Hepatocyte (in vitro differentiated cells): ENCODE measurements around the gene PPP2R3A.

ENCODE experiments used
- EZH2 ChIP-seq: fragments of 200-600 bp; sonication (generic); IDR thresholded peaks from 2 replicates; pipeline ENCODE4 v1.6.1; 2016; ENCODE audit warnings: antibody characterized with exemption, mild to moderate bottlenecking, borderline replicate concordance
- EZH2phosphoT487 ChIP-seq: fragments of 200-600 bp; sonication (generic); IDR thresholded peaks from one replicate; pipeline ENCODE4 v1.6.1; 2018; ENCODE audit warnings: antibody characterized with exemption, mild to moderate bottlenecking, low read depth, moderate library complexity; ENCODE audit not compliant: unreplicated experiment, severe bottlenecking
- TF ChIP-seq, protein P1 (sequence below): fragments of 200-600 bp; sonication (generic); IDR thresholded peaks from 2 replicates; pipeline ENCODE4 v1.5.1; 2016; ENCODE audit warnings: antibody characterized with exemption, mild to moderate bottlenecking; ENCODE audit not compliant: poor library complexity

DNA sequence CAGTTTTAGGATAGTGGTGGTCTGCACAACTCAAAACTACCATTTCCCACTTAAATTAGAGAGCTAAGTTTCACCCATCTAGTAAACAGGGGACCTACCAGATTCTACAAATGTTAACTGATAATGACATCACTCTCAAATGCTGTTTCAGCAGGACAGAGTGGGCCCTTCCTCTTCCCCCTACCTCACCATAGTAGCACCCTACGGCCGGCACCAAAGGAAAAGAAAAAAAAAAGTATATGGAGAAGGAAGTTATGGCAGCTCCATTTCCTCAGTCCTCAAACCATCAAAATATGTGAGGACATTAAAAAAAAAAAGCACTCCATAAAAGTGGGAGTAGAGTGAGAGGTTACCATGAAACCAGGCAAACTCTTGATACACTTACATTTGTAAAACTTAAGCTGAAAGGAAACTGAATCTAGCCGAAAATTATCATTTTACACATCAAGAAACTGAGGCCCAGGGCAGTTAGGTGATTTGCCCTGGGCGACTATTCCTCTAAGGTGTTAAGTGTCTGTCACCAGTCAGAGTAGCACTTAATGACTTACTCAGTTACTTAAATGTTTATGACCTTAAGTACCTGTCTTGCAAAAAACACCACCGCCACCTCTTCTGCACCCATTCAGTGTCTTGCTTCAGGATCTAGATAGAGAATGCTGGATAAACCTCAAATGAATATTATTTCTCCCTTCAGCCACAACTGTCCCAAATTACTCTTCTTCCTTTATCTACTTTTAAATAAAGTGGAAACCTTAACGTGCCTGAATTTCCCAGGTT lies 227.9 kb downstream of the PPP2R3A start:
- TF ChIP-seq EZH2phosphoT487 (no peak), EZH2 (no peak)
- TF ChIP-seq, protein P1, sequence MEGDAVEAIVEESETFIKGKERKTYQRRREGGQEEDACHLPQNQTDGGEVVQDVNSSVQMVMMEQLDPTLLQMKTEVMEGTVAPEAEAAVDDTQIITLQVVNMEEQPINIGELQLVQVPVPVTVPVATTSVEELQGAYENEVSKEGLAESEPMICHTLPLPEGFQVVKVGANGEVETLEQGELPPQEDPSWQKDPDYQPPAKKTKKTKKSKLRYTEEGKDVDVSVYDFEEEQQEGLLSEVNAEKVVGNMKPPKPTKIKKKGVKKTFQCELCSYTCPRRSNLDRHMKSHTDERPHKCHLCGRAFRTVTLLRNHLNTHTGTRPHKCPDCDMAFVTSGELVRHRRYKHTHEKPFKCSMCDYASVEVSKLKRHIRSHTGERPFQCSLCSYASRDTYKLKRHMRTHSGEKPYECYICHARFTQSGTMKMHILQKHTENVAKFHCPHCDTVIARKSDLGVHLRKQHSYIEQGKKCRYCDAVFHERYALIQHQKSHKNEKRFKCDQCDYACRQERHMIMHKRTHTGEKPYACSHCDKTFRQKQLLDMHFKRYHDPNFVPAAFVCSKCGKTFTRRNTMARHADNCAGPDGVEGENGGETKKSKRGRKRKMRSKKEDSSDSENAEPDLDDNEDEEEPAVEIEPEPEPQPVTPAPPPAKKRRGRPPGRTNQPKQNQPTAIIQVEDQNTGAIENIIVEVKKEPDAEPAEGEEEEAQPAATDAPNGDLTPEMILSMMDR: no peak
